Esophagus squamous epithelium (tissue), 5 donors: ENCODE data around the gene SLC28A3. TPM values are rescaled to one million over a fixed set of nuclear protein-coding genes. Genes with fewer than 3 reads are reported as not detected.

Experiments used
- DNase-seq: peaks from one replicate; lab custom pipeline; 2025; lab: John Stamatoyannopoulos, UW
- H3K27ac ChIP-seq, 4 donors: fragments of 200-600 bp; sonication (generic); one replicate each; pipeline ENCODE4 v1.5.1; 2016 to 2019; ENCODE audit warnings: mild to moderate bottlenecking in 1 of 4
- H3K27me3 ChIP-seq, 4 donors: fragments of 200-600 bp; sonication (generic); 1 replicate in 3 of 4; 2 replicates in 1 of 4; pipeline versions ENCODE4 v1.5.1 to v1.6.0; 2017 to 2021; ENCODE audit warnings: antibody characterized with exemption in 1 of 4
- H3K36me3 ChIP-seq, 3 donors: fragments of 200-600 bp; sonication (generic); one replicate each; pipeline ENCODE4 v1.5.1; 2016 to 2019
- H3K4me1 ChIP-seq, 3 donors: fragments of 200-600 bp; sonication (generic); one replicate each; pipeline ENCODE4 v1.5.1; 2017 to 2019
- H3K4me3 ChIP-seq, 4 donors: fragments of 200-600 bp; sonication (generic); 1 replicate in 3 of 4; 2 replicates in 1 of 4; pipeline ENCODE4 v1.5.1; 2016 to 2019; ENCODE audit warnings: mild to moderate bottlenecking in 2 of 4, moderate library complexity in 1 of 4
- H3K9me3 ChIP-seq, 3 donors: fragments of 200-600 bp; sonication (generic); one replicate each; pipeline ENCODE4 v1.5.1; 2016 to 2019
- CTCF ChIP-seq, 6 experiments: fragments of 450-650 bp in 4 of 6; fragments of 200-600 bp in 2 of 6; sonication (generic) in 2 of 6; IDR thresholded peaks; one replicate each; pipeline ENCODE4 v1.5.1; 2016 to 2019; ENCODE audit warnings: antibody characterized with exemption in 6 of 6, mild to moderate bottlenecking in 4 of 6, moderate library complexity in 4 of 6
- POLR2A ChIP-seq, 4 donors: fragments of 450-650 bp; IDR thresholded peaks; one replicate each; pipeline ENCODE4 v1.6.1; 2017; ENCODE audit warnings: antibody characterized with exemption in 4 of 4, mild to moderate bottlenecking in 4 of 4, moderate library complexity in 3 of 4
- WGBS, 2 donors: methylation state at CpG; one replicate each; pipeline ENCODE4 v1.1.5; 2018; 5-methylcytosine and 5-hydroxymethylcytosine counted together
- intact Hi-C: fragments of 100-400 bp; cut with DNase I; formaldehyde crosslinking; loops from one replicate; pipeline ENCODE4 v1.15.0; 2022
- total RNA-seq, 4 donors: library from RNA; depleted of rRNA; stranded (reverse); fragments of >200 nt; gene quantifications; one replicate each; pipeline ENCODE4 v1.1.0, GENCODE V29; 2016
- donor health status: DM: yes; HTN: yes; CAD: no.

Gene SLC28A3
- total RNA-seq, 4 donors from 2014 or later, result 0.95 to 16.1 (median 2.7) TPM

DNA sequence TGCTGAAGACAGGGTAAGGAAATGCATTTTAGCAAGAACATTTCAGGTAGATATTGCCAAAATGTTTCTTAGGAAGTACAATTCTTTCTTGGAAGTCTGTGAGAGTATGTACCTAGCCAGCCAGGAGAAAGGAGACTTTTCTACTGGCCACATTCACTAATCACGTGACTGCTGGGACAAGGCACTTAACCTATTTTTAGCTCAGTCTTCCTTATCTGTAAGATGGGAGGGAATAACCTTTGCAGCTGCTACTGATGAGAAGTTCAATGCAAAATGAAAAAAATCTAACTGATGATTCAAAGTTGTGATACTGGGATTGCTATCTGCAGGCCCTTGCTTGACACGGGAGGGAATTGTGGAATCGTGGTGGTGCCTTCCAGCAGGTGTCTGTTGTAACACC lies 42.6 kb upstream of the SLC28A3 start:
- no peak overlapping the region for H3K4me3 ChIP-seq
- intact Hi-C loops, result no loop called here
- TF ChIP-seq POLR2A (IDR thresholded peaks at IDR 0.05), result no peak
- TF ChIP-seq CTCF (IDR thresholded peaks at IDR 0.05), result no peak
- H3K9me3 ChIP-seq, result no peaks in the 10 kb centered on the region
- DNase-seq, result no peak
- H3K27ac ChIP-seq, result no peak overlapping the region
- no peaks in the 10 kb centered on the region for H3K4me1 ChIP-seq
- H3K27me3 ChIP-seq, result no peaks in the 10 kb centered on the region
- 36 to 71% methylated on average over 3 of the region's 3 CpGs for WGBS, 2 donors
- H3K36me3 ChIP-seq, result no peaks in the 10 kb centered on the region

DNA sequence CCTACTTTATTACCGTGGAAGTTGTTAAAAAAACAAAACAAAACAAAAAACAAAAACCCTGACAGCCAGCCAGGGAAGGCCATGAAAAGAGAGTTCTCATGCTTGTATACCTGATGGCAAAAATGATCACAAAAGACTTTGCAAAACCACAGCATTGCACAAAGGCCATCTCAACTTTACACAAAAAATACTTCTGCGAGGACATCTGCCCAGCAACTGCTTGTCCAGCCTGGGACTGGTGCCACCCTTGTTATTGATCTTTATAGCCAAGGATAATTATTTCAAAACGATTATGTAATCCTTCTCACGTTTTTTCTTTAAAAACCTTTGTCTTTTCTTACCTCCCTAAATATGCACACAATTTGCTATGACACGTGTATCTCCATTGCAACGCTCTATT lies 42.2 kb upstream of the SLC28A3 start:
- 61 to 67% methylated on average over 6 of the region's 6 CpGs for WGBS, 2 donors
- no peaks in the 10 kb centered on the region for H3K9me3 ChIP-seq
- H3K36me3 ChIP-seq, result no peaks in the 10 kb centered on the region
- H3K27ac ChIP-seq, result no peak overlapping the region
- no peak for TF ChIP-seq POLR2A (IDR thresholded peaks at IDR 0.05)
- TF ChIP-seq CTCF (IDR thresholded peaks at IDR 0.05), result no peak
- H3K27me3 ChIP-seq, result no peaks in the 10 kb centered on the region
- no peak overlapping the region for H3K4me3 ChIP-seq
- H3K4me1 ChIP-seq, result no peaks in the 10 kb centered on the region
- intact Hi-C loops, result no loop called here
- DNase-seq, result no peak

DNA sequence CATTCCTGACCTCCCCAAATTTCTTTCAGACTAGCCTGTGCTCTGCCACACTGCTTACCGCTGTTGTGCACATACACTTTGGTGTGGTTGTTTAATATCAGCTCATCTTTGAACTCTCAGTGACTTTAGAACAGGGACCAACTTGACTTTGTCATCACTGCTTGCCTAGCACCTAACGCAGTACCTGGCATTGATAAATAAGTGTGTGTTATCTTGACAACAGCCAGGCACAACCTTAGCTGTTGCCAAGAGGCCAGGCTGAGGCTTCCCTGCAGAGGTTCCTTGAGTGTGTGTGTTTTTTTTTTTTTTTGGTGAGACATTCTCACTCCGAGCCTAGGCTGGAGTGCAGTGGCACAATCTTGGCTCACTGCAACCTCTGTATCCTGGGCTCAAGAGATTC lies 41.0 kb upstream of the SLC28A3 start:
- no peak overlapping the region for H3K4me3 ChIP-seq
- DNase-seq, result no peak
- no peaks in the 10 kb centered on the region for H3K4me1 ChIP-seq
- 73 to 79% methylated on average over 3 of the region's 3 CpGs for WGBS, 2 donors
- no peak for TF ChIP-seq CTCF (IDR thresholded peaks at IDR 0.05)
- no peak for TF ChIP-seq POLR2A (IDR thresholded peaks at IDR 0.05)
- H3K27ac ChIP-seq, result no peak overlapping the region
- intact Hi-C loops, result no loop called here
- H3K36me3 ChIP-seq, result no peaks in the 10 kb centered on the region
- H3K27me3 ChIP-seq, result no peaks in the 10 kb centered on the region
- H3K9me3 ChIP-seq, result no peaks in the 10 kb centered on the region

DNA sequence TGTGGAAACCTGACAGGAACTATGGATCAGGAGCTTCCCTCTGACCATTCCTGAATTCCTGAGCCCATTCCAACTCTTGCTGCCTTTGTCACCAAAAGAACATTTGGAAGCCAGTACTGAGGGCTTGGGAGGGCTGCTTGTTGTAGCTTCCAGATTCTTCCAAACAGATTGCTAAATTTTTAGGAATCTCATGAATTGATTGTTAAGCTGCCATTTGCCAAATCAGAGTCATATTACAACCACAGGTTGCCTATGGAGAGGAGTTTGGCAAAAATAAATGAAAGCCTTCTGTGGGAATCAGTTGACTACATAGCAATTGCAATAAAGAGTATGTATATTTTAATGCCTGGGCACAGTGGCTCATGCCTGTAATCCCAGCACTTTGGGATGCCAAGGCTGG lies 39.2 kb upstream of the SLC28A3 start:
- DNase-seq, result no peak
- intact Hi-C loops, result no loop called here
- Histone ChIP-seq H3K9me3 (no peaks in the 10 kb centered on the region), H3K4me3 (no peak overlapping the region), H3K4me1 (no peaks in the 10 kb centered on the region), H3K27ac (no peak overlapping the region), H3K27me3 (no peaks in the 10 kb centered on the region), H3K36me3 (no peaks in the 10 kb centered on the region)
- no peak for TF ChIP-seq POLR2A (IDR thresholded peaks at IDR 0.05)
- no peak for TF ChIP-seq CTCF (IDR thresholded peaks at IDR 0.05)

GRCh38 chr9:84375954-84376353 lies 35.4 kb upstream of the SLC28A3 start:
- DNase-seq, result no peak
- no peak overlapping the region for H3K27ac ChIP-seq
- peaks cover 0 to 3% (median 0%) of the 10 kb centered on the region in 3 donors for H3K4me1 ChIP-seq
- peaks cover 0 to 6% (median 0%) of the 10 kb centered on the region in 4 donors for H3K27me3 ChIP-seq
- TF ChIP-seq POLR2A (IDR thresholded peaks at IDR 0.05) (no peak), CTCF (IDR thresholded peaks at IDR 0.05) (no peak)
- intact Hi-C loops, result no loop called here
- H3K4me3 ChIP-seq, result no peak overlapping the region
- H3K9me3 ChIP-seq, result no peaks in the 10 kb centered on the region
- 40 to 46% methylated on average over 3 of the region's 3 CpGs for WGBS, 2 donors
- H3K36me3 ChIP-seq, result no peaks in the 10 kb centered on the region
